ENCODE measurements around the gene PRKCH. TPM values are rescaled to one million over a fixed set of nuclear protein-coding genes. Genes with fewer than 3 reads are reported as not detected.
A peak's percentile ranks its signal among the peaks of the same experiment; 100 is the strongest.

PRKCH gene
- total RNA-seq, 1 experiment from 2014 or later = 12.4 TPM

DNA sequence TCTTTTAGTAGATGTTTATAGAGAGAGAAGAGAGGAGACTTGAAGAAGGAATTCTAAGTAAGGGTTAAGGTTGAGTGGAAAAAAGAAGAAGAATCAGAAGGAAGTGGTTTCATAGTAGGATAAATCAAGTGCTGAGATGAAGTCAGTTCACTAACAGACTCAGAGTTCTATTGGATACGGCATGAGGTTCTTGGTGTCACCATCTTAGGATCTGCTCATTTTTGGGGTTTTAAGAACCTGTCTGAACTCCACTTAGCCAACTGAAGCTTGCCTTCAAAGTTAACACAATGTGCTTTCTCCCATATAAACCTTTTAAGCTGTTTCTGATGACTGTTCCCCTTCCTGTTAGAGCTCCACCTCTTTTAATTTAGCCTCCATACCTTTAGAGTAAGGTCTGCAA is 152.6 kb downstream of the PRKCH start:
- TF ChIP-seq, protein P1, sequence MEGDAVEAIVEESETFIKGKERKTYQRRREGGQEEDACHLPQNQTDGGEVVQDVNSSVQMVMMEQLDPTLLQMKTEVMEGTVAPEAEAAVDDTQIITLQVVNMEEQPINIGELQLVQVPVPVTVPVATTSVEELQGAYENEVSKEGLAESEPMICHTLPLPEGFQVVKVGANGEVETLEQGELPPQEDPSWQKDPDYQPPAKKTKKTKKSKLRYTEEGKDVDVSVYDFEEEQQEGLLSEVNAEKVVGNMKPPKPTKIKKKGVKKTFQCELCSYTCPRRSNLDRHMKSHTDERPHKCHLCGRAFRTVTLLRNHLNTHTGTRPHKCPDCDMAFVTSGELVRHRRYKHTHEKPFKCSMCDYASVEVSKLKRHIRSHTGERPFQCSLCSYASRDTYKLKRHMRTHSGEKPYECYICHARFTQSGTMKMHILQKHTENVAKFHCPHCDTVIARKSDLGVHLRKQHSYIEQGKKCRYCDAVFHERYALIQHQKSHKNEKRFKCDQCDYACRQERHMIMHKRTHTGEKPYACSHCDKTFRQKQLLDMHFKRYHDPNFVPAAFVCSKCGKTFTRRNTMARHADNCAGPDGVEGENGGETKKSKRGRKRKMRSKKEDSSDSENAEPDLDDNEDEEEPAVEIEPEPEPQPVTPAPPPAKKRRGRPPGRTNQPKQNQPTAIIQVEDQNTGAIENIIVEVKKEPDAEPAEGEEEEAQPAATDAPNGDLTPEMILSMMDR (IDR thresholded peaks at IDR 0.05; ENCODE audit: unreplicated experiment) = no peak
- Mint-ChIP-seq H3K27me3 (ENCODE audit: insufficient read depth, unreplicated experiment) (no peaks in the 10 kb centered on the region), H3K4me3 (ENCODE audit: unreplicated experiment) (no peak overlapping the region), H3K4me1 (ENCODE audit: insufficient read depth, unreplicated experiment) (peaks cover 55% of the 10 kb centered on the region), H3K36me3 (ENCODE audit: insufficient read depth, unreplicated experiment) (peaks cover 15% of the 10 kb centered on the region), H3K9me3 (ENCODE audit: unreplicated experiment) (no peaks in the 10 kb centered on the region), H3K27ac (ENCODE audit: low read depth, unreplicated experiment) (no peak overlapping the region)
- no peak for DNase-seq (ENCODE audit: unreplicated experiment)
- BruUV-seq (replicated peaks) = no TSS peak
- POLR2A ChIA-PET = interaction anchor here (3.6 to 7.8 kb wide), 4 partner anchors 27 to 225 kb away, joined by 20 to 85 read pairs (median 42); no protein-coding TSS in a partner anchor
- CTCF ChIA-PET = interaction anchor here (0.6 to 2.5 kb wide), 7 partner anchors 13 to 272 kb away, joined by 3 to 10 read pairs (median 5); no protein-coding TSS in a partner anchor
- intact Hi-C loops (cut with micrococcal nuclease) = loop anchor here (2.0 to 5.0 kb wide), 2 partner anchors 51 to 278 kb away; no protein-coding TSS in a partner anchor

DNA sequence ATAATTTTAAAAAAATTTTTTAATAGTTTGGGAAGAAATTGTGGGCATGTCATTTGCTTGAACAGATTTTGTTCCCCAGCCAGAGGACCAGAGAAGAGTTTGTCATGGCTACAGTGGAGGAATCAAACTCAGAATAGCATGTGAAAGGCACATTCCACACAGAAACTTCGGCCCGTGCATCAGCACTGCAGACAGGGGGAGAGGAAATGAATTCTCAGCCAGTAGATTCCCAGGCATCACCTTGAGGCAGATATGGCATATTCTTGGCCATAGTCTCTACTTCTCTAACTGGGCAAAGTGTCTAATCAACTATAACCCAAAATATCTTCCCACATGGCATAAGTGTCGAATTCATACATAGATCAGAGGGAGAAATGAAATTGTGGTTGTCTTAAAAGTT is 153.3 kb downstream of the PRKCH start:
- Mint-ChIP-seq H3K27me3 (ENCODE audit: insufficient read depth, unreplicated experiment) (no peaks in the 10 kb centered on the region), H3K4me3 (ENCODE audit: unreplicated experiment) (no peak overlapping the region), H3K27ac (ENCODE audit: low read depth, unreplicated experiment) (no peak overlapping the region), H3K4me1 (ENCODE audit: insufficient read depth, unreplicated experiment) (peaks cover 61% of the 10 kb centered on the region), H3K36me3 (ENCODE audit: insufficient read depth, unreplicated experiment) (peaks cover 14% of the 10 kb centered on the region), H3K9me3 (ENCODE audit: unreplicated experiment) (no peaks in the 10 kb centered on the region)
- ChIA-PET CTCF (interaction anchor here (0.6 to 2.5 kb wide), 12 partner anchors 12 to 292 kb away, joined by 3 to 10 read pairs (median 6); no protein-coding TSS in a partner anchor), POLR2A (interaction anchor here (0.9 to 7.8 kb wide), 11 partner anchors 26 to 287 kb away, joined by 3 to 103 read pairs (median 11); partner anchors contain the start of gene SNAPC1)
- intact Hi-C loops (cut with micrococcal nuclease) = loop anchor here (1.0 to 5.0 kb wide), 4 partner anchors 50 to 278 kb away; no protein-coding TSS in a partner anchor
- BruUV-seq (replicated peaks) = no TSS peak
- TF ChIP-seq, protein P1 (IDR thresholded peaks at IDR 0.05; ENCODE audit: unreplicated experiment) = no peak
- no peak for DNase-seq (ENCODE audit: unreplicated experiment)

DNA sequence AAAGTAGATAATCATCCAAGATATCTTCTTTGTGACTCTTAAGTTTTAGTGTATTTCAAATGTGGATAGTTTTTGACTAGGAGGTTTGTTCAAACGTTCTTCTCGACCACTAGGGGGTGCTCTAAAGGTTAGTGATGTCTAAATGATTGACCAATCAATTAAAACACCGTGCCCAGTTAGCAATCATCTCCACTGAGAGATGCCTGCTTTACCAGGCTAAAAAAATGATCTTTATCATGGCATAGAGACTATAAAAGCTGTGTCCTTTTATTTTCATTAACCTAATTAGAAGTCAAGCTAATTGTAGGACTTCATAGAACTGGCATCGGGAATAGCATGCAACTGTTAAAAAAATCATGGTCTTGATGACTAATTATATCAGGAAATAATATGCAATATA is 153.9 kb downstream of the PRKCH start:
- TF ChIP-seq, protein P1 (IDR thresholded peaks at IDR 0.05; ENCODE audit: unreplicated experiment) = peak; percentile 46
- H3K4me3 Mint-ChIP-seq (ENCODE audit: unreplicated experiment) = no peak overlapping the region
- CTCF ChIA-PET = interaction anchor here (0.6 to 3.3 kb wide), 42 partner anchors 9 to 449 kb away, joined by 3 to 19 read pairs (median 5); partner anchors contain the start of gene SNAPC1
- intact Hi-C loops (cut with micrococcal nuclease) = loop anchor here (1.0 to 2.0 kb wide), 3 partner anchors 49 to 255 kb away; no protein-coding TSS in a partner anchor
- H3K4me1 Mint-ChIP-seq (ENCODE audit: insufficient read depth, unreplicated experiment) = peaks cover 58% of the 10 kb centered on the region
- no TSS peak for BruUV-seq (replicated peaks)
- H3K36me3 Mint-ChIP-seq (ENCODE audit: insufficient read depth, unreplicated experiment) = peaks cover 11% of the 10 kb centered on the region
- no peak overlapping the region for H3K27ac Mint-ChIP-seq (ENCODE audit: low read depth, unreplicated experiment)
- no peaks in the 10 kb centered on the region for H3K27me3 Mint-ChIP-seq (ENCODE audit: insufficient read depth, unreplicated experiment)
- H3K9me3 Mint-ChIP-seq (ENCODE audit: unreplicated experiment) = no peaks in the 10 kb centered on the region
- peak; percentile 84 for DNase-seq (ENCODE audit: unreplicated experiment)
- POLR2A ChIA-PET = interaction anchor here (0.6 to 7.8 kb wide), 25 partner anchors 9 to 494 kb away, joined by 3 to 103 read pairs (median 9); partner anchors contain the start of genes HIF1A, SLC38A6, SNAPC1 and TRMT5

DNA sequence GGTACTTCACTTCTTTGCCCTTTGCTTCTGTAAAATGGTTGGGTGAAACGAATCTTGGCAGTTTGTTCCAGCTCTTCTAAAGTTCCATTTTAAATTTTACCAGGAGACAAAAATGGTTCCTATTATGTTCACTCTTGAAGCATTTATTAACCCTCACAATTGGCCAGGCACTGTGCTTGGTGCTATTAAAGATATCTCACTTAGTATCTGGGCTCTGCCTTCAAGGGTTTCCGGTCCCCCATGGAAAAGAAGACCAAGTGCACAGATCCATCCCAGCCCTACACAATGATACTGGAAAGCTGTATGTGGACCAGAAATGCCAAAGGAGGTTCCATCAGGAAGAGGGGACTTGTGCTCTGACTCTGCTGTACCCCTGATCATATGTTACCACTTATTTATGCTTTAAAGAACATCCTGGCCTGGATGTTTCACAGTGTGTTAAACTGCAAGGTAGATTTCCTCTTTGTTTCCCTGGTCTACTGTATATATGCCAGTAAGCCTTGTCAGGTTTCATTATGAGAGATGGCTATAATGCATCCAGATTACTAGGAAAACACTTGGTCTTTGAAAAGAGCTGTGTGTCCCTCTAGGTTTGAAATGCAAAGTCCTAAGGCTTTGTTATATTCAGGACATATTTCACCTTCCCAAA is 154.8 kb downstream of the PRKCH start:
- Mint-ChIP-seq H3K27ac (ENCODE audit: low read depth, unreplicated experiment) (peak overlapping the region; percentile 83), H3K9me3 (ENCODE audit: unreplicated experiment) (no peaks in the 10 kb centered on the region), H3K4me1 (ENCODE audit: insufficient read depth, unreplicated experiment) (peaks cover 57% of the 10 kb centered on the region), H3K36me3 (ENCODE audit: insufficient read depth, unreplicated experiment) (peaks cover 8% of the 10 kb centered on the region), H3K27me3 (ENCODE audit: insufficient read depth, unreplicated experiment) (no peaks in the 10 kb centered on the region), H3K4me3 (ENCODE audit: unreplicated experiment) (no peak overlapping the region)
- intact Hi-C loops (cut with micrococcal nuclease) = no loop called here
- POLR2A ChIA-PET = interaction anchor here (0.5 to 7.8 kb wide), 29 partner anchors 10 to 286 kb away, joined by 3 to 103 read pairs (median 7); partner anchors contain the start of genes HIF1A and SNAPC1
- TF ChIP-seq, protein P1 (IDR thresholded peaks at IDR 0.05; ENCODE audit: unreplicated experiment) = no peak
- CTCF ChIA-PET = interaction anchor here (0.5 to 3.3 kb wide), 39 partner anchors 10 to 1739 kb away, joined by 3 to 19 read pairs (median 6); partner anchors contain the start of gene SNAPC1
- TSS peak; percentile 62 for BruUV-seq (replicated peaks)
- no peak for DNase-seq (ENCODE audit: unreplicated experiment)

Data from MCF 10A (cell line).